Breast epithelium (tissue), 3 donors: ENCODE data around the gene OTUD7B.

ENCODE experiments used
- POLR2A ChIP-seq: fragments of 450-650 bp; IDR thresholded peaks from one replicate; pipeline ENCODE4 v1.6.1; 2016; ENCODE audit warnings: antibody characterized with exemption, mild to moderate bottlenecking, moderate library complexity
- TF ChIP-seq, protein P1 (sequence below), 3 donors: fragments of 450-650 bp; IDR thresholded peaks; one replicate each; pipeline ENCODE4 v1.5.1; 2016 to 2017; ENCODE audit warnings: antibody characterized with exemption in 3 of 3, mild to moderate bottlenecking in 3 of 3, moderate library complexity in 3 of 3

DNA sequence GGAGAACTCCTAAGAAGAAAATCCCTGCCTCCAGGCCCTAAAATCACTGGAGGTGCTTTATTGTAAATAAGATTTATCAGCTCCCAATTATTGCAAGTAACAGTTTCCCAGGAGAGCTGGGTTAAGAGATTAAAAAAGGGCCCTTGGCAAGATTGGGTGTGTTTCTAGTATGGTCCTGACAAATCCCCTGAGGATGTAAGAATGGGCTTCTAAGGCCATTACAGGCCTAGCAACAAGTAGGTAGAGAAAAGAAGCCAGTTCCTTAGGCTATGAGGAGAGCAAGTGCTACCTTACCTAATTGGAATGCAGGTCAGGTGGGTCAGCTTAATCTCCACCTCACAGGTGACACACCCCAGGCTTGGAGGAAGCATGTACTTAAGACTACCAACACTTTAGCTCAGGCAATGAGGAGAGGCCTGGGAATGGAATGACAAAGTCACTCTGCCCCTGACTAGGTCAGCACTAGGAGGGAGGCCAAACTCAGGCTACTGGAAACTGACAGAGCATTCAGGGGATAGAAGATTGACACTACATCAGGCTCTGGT lies 6.8 kb upstream of the OTUD7B start:
- no peak for TF ChIP-seq POLR2A
- TF ChIP-seq, protein P1, sequence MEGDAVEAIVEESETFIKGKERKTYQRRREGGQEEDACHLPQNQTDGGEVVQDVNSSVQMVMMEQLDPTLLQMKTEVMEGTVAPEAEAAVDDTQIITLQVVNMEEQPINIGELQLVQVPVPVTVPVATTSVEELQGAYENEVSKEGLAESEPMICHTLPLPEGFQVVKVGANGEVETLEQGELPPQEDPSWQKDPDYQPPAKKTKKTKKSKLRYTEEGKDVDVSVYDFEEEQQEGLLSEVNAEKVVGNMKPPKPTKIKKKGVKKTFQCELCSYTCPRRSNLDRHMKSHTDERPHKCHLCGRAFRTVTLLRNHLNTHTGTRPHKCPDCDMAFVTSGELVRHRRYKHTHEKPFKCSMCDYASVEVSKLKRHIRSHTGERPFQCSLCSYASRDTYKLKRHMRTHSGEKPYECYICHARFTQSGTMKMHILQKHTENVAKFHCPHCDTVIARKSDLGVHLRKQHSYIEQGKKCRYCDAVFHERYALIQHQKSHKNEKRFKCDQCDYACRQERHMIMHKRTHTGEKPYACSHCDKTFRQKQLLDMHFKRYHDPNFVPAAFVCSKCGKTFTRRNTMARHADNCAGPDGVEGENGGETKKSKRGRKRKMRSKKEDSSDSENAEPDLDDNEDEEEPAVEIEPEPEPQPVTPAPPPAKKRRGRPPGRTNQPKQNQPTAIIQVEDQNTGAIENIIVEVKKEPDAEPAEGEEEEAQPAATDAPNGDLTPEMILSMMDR (IDR thresholded peaks at IDR 0.05), result no peak
